NCI-H774 (cell line): ENCODE results near the gene MS4A13.
"Not testable (repeated sequence)": the region's sequence is repeated elsewhere in the genome, so short reads cannot be mapped to it uniquely, and the experiment has no call there.

ENCODE experiments used
- DNase-seq: peaks from one replicate; lab custom pipeline; 2025; lab: John Stamatoyannopoulos, UW

MS4A13 gene

DNA sequence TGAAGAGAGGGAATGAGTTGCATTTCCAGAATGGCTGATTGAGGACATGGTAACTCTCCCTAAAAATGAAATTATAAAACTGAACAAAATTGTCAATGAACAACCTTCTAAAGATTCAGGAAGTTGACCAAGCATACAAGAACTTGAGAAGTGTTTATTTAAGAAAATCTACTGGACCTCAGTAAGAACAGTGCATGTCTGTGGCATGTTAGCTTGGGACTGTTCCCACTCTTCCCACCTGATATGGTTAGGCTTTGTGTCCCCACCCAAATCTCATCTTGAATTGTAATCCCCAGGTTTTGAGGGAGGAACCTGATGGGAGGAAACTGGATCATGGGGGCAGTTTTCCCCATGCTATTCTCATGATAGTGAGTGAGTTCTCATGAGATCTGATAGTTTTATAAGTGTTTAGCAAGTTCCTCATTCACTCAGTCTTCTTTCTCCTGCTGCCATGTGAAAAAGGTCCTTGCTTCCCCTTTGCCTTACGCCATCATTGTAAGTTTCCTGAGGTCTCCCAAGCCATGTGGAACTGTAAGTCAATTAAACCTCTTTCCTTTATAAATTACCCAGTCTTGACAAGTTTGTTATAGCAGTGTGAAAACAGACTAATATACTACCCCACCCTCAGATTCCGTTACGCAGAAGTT lies 15.4 kb downstream of the MS4A13 start:
- DNase-seq: no peak

DNA sequence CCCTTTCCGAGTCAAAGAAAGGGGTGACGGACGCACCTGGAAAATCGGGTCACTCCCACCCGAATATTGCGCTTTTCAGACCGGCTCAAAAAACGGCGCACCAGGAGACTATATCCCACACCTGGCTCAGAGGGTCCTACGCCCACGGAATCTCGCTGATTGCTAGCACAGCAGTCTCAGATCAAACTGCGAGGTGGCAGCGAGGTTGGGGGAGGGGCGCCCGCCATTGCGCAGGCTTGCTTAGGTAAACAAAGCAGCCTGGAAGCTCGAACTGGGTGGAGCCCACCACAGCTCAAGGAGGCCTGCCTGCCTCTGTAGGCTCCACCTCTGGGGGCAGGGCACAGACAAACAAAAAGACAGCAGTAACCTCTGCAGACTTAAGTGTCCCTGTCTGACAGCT lies 17.2 kb downstream of the MS4A13 start:
- DNase-seq: not testable (repeated sequence)

DNA sequence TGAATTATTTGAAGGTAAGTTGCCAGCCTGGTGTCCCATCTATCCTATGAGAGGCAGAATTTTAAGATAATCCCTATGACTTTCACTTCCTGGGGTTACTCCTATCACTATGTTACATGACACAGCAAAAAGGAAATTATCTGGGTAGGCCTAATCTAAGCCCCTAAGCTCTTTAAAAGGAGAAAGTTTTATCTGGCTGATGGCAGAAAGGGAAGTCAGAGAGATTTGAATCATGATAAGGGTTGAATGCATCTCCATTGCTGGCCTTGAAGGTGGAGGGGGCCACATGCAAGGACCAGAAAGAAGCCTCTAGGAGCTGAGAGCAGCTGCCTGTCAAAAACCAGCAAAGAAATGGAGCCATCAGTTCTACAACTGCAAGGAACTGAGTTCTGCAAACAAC lies 23.4 kb downstream of the MS4A13 start:
- DNase-seq: not testable (repeated sequence)

DNA sequence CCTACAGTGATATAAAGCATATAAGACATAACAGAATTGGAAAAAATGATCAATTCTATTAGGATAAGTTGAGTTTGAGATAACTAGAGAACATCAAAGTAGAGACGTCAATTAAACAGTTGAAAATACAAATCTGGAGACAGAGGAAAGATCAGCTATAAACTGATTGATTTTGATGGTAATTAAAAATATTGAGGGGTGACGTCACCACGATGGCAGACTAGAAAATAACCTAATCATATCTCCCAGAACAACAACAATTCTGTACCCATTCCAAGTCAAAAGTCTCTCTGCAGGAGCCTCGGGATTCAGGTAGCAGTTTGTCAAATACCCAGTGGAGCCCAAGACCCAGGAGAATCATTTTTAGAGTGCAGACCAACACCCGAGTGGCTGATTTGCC lies 28.9 kb downstream of the MS4A13 start:
- no peak for DNase-seq

DNA sequence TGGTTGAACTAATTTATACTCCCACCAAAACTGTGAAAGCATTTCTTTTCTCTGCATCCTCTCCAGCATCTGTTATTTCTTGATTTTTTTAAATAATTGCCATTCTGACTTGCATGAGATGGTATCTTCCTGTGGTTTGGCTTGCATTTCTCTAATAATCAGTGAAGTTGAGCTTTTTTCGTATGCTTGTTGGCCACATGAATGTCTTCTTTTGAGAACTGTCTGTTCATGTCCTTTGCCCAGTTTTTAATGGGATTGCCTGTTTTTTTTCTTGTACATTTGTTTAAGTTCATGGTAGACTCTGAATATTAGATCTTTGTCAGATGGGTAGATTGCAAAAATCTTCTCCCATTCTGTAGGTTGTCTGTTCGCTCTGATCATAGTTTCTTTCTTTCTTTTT lies 46.1 kb downstream of the MS4A13 start:
- no peak for DNase-seq

DNA sequence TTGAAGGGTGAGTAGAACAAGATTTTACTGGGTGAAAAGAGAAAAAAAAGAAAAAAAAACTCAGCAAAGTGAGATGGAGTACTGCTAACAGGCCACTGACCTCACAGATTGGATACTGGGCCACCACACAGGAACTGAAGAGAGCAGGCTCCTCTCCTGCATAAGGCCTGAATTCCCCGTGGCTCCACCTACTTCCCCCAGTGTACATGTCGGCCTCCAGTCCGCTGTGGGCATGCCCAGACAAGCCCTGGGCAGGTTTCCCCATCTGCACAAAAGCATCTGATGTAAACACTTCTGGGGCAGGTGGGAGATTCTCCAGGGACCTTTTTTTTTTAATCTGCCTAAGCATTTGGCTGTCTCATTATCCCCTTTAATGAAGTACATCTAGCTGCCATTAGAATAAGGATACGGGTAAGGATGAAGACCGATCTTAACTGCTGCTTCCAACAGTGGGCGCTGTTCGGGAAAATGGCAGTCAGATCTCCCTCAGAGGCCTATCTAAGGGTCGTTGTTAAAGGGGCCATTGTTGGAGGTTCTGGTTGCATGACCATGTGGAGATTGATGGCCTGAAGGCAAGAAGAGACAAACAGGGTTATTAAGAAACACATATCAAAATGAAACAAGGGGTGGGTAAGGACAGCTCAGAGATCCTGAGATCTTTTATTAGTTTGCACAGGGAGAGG lies 48.5 kb downstream of the MS4A13 start:
- DNase-seq: no peak

DNA sequence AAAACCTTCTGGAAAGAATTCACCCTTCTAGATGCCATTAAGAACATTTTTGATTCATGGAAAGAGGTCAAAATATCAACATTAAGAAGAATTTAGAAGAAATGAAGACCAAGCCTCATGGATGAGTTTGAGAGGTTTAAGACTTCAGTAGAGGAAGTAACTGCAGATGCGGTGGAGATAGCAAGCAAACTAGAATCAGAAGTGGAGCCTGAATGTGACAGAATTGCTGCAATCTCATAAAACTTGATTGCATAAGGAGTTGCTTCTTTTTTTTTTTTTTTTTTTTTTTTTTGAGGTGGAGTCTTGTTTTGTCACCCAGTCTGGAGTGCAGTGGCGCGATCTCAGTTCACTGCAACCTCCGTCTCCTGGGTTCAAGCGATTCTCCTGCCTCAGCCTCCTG lies 51.6 kb downstream of the MS4A13 start:
- no peak for DNase-seq

DNA sequence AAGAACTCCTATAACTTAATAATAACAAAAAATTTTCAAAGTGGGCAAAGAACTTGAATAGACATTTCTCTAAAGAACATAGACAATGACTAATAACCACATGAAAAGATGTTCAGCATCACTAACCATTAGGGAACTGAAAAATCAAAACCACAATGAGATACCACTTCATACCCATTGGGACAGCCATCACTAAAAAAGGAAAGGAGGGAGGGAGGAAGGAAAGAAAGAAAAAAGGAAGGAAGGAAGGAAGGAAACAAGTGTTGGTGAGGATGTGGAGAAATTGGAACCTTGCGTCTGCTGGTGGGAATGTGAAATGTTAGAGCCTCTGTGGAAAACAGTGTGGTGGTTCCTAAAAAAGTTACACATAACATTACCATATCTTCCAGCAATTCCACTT lies 55.8 kb downstream of the MS4A13 start:
- DNase-seq: no peak

DNA sequence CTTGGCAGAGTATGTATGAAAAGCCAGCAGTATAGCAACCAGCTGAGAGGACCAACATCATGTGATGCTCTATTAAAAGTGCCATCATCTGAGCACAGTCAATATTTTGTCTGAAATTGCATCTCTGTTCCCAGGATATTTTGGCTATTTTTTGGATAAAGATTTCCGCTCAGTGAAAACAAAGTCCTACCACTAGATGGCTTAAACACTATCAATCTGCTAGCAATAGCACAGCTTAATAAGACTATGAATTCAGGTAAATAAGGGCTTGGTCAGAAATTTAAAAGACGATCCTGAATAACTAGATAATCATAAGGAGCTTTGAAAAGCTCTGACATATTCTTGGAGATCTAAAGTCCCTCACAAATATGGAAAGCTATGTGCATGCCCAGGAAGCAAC lies 74.4 kb downstream of the MS4A13 start:
- no peak for DNase-seq
